HG02870 (cell line): ENCODE results near the gene PDZD4.

Source experiments
- ATAC-seq: cut with Tn5 transposase; IDR thresholded peaks from one replicate; pipeline ENCODE4 v1.9.1; 2021; ENCODE audit warnings: mild to moderate bottlenecking, moderate library complexity; ENCODE audit not compliant: unreplicated experiment

The PDZD4 gene

GRCh38 chrX:153791104-153791852 lies 39.1 kb downstream of the PDZD4 start:
- ATAC-seq, result no peak

GRCh38 chrX:153789654-153790053 lies 40.7 kb downstream of the PDZD4 start:
- ATAC-seq, result no peak

- ATAC-seq, result no peak
Measured at GRCh38 chrX:153786669-153787068, 43.7 kb downstream of the PDZD4 start.

- no peak for ATAC-seq
Measured at GRCh38 chrX:153784325-153784967, 45.9 kb downstream of the PDZD4 start.

GRCh38 chrX:153783378-153784013 lies 46.8 kb downstream of the PDZD4 start:
- ATAC-seq, result no peak

- ATAC-seq, result no peak
Measured at GRCh38 chrX:153782871-153783270, 47.5 kb downstream of the PDZD4 start.

- no peak for ATAC-seq
Measured at GRCh38 chrX:153782313-153782712, 48.0 kb downstream of the PDZD4 start.

GRCh38 chrX:153781428-153782047 lies 48.8 kb downstream of the PDZD4 start:
- no peak for ATAC-seq

- no peak for ATAC-seq
Measured at GRCh38 chrX:153780678-153781427, 49.5 kb downstream of the PDZD4 start, which contains the start of gene SRPK3. TSS of gene SRPK3 (plus strand) at chrX:153781041. CDS start at chrX:153781087, 46 bp downstream.

GRCh38 chrX:153779891-153780677 lies 50.3 kb downstream of the PDZD4 start:
- ATAC-seq, result no peak

- no peak for ATAC-seq
Measured at GRCh38 chrX:153778684-153779101, 51.7 kb downstream of the PDZD4 start.

- no peak for ATAC-seq
Measured at GRCh38 chrX:153778181-153778580, 52.2 kb downstream of the PDZD4 start.

- ATAC-seq, result no peak
Measured at GRCh38 chrX:153777261-153778090, 52.9 kb downstream of the PDZD4 start.

- no peak for ATAC-seq
Measured at GRCh38 chrX:153776611-153777045, 53.7 kb downstream of the PDZD4 start.

- no peak for ATAC-seq
Measured at GRCh38 chrX:153776120-153776599, 54.2 kb downstream of the PDZD4 start.

GRCh38 chrX:153775293-153776119 lies 54.8 kb downstream of the PDZD4 start:
- no peak for ATAC-seq

- no peak for ATAC-seq
Measured at GRCh38 chrX:153774576-153775292, 55.6 kb downstream of the PDZD4 start.
